ENCODE measurements around the gene GANC.

GANC gene

DNA sequence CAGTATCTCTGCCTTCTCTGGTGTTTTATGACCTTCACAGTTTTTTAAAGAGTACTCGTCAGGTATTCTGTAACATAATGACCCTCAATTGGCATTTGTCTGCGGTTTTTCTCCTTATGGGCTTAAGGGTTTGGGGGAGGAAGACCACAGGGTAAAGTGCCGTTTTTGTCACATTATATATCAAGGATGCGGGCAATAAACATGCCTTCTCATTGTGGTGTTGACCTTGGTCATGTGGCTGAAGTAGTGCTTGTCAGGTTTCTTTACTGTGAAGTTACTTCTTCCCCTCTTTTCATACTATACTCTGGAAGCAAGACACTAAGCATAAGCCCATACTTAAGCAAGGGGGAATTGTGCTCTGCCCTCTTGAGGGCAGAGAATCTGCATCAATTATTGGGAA, 102.9 kb downstream of the GANC start:
- H4K20me1 ChIP-seq (ENCODE audit: insufficient read depth, low read length) = no peaks in the 10 kb centered on the region
- DNase-seq = no peak
- no peaks in the 10 kb centered on the region for H3F3A ChIP-seq (ENCODE audit: insufficient read depth, low read length)
- no peaks in the 10 kb centered on the region for H3K9me3 ChIP-seq (replicated peaks; ENCODE audit: insufficient read depth, low read length)
- TF ChIP-seq EZH2phosphoT487 (IDR thresholded peaks at IDR 0.05; ENCODE audit: low read length) = no peak
- TF ChIP-seq, protein P1, sequence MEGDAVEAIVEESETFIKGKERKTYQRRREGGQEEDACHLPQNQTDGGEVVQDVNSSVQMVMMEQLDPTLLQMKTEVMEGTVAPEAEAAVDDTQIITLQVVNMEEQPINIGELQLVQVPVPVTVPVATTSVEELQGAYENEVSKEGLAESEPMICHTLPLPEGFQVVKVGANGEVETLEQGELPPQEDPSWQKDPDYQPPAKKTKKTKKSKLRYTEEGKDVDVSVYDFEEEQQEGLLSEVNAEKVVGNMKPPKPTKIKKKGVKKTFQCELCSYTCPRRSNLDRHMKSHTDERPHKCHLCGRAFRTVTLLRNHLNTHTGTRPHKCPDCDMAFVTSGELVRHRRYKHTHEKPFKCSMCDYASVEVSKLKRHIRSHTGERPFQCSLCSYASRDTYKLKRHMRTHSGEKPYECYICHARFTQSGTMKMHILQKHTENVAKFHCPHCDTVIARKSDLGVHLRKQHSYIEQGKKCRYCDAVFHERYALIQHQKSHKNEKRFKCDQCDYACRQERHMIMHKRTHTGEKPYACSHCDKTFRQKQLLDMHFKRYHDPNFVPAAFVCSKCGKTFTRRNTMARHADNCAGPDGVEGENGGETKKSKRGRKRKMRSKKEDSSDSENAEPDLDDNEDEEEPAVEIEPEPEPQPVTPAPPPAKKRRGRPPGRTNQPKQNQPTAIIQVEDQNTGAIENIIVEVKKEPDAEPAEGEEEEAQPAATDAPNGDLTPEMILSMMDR (IDR thresholded peaks at IDR 0.05; ENCODE audit: low read length) = no peak
- TF ChIP-seq EZH2 (optimal IDR thresholded peaks at IDR 0.05; ENCODE audit: low read depth, low read length) = no peak
- H3K27ac ChIP-seq (ENCODE audit: low read length) = no peak overlapping the region
- H3K9me2 ChIP-seq (replicated peaks; ENCODE audit: insufficient read depth, low read length) = no peaks in the 10 kb centered on the region
- H3K4me2 ChIP-seq (ENCODE audit: low read depth, low read length) = no peak overlapping the region
- no peaks in the 10 kb centered on the region for H3K36me3 ChIP-seq (replicated peaks; ENCODE audit: insufficient read depth, low read length)
- no peak overlapping the region for H2AFZ ChIP-seq (ENCODE audit: low read length)
- H3K79me2 ChIP-seq (ENCODE audit: low read length) = no peaks in the 10 kb centered on the region
- no peaks in the 10 kb centered on the region for H3K4me1 ChIP-seq (ENCODE audit: low read length)
- no peaks in the 10 kb centered on the region for H3K27me3 ChIP-seq (replicated peaks; ENCODE audit: insufficient read depth, low read length)
- H3K4me3 ChIP-seq (ENCODE audit: low read length) = no peak overlapping the region
- H3K9ac ChIP-seq (ENCODE audit: low read length) = no peak overlapping the region

DNA sequence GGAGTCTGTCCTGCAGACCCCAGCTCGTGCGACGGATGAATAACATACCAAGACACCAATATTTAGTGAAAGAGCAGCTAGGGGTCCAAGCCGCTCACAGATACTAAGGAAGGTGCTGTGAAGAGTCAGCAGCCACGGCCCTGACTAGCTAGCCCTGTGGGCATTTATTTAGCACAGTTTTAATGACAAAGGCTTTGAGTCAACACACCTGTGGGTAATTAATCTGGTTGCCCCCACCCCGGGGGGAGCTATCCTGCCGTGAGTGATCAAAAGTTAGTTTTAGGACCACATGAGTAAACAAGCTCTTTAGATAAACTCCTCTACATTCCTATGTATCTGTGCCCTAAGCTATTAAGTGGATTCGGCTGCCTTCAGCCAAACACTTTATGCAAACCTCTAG, 105.0 kb downstream of the GANC start:
- Histone ChIP-seq H3K4me2 (ENCODE audit: low read depth, low read length) (no peak overlapping the region), H3K9me3 (replicated peaks; ENCODE audit: insufficient read depth, low read length) (no peaks in the 10 kb centered on the region), H3K9ac (ENCODE audit: low read length) (no peak overlapping the region), H3F3A (ENCODE audit: insufficient read depth, low read length) (no peaks in the 10 kb centered on the region), H2AFZ (ENCODE audit: low read length) (no peak overlapping the region), H3K4me1 (ENCODE audit: low read length) (no peaks in the 10 kb centered on the region), H3K9me2 (replicated peaks; ENCODE audit: insufficient read depth, low read length) (no peaks in the 10 kb centered on the region), H3K79me2 (ENCODE audit: low read length) (no peaks in the 10 kb centered on the region), H3K4me3 (ENCODE audit: low read length) (no peak overlapping the region), H3K27me3 (replicated peaks; ENCODE audit: insufficient read depth, low read length) (no peaks in the 10 kb centered on the region), H3K27ac (ENCODE audit: low read length) (no peak overlapping the region), H3K36me3 (replicated peaks; ENCODE audit: insufficient read depth, low read length) (no peaks in the 10 kb centered on the region), H4K20me1 (ENCODE audit: insufficient read depth, low read length) (no peaks in the 10 kb centered on the region)
- TF ChIP-seq, protein P1 (IDR thresholded peaks at IDR 0.05; ENCODE audit: low read length) = no peak
- TF ChIP-seq EZH2phosphoT487 (IDR thresholded peaks at IDR 0.05; ENCODE audit: low read length) = no peak
- no peak for TF ChIP-seq EZH2 (optimal IDR thresholded peaks at IDR 0.05; ENCODE audit: low read depth, low read length)
- no peak for DNase-seq

DNA sequence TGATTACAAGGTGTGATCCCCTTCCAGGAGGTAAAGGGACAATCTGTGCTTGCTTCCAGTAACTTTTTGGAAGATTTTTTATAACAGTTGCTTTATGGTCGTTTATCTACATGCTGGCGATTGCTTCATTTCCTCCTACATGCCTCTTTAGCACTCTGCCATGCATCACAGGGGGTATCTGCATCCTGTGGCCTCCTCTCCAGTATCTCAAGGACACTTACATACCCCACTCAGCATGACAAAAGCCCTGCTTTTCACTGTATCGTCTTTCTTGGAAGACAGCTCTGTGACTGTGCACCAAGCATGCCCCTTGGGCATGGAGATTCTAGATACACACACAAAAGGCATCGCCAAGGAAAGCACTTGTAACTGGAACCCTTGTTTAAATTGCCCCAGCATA, 111.6 kb downstream of the GANC start:
- no peaks in the 10 kb centered on the region for H3F3A ChIP-seq (ENCODE audit: insufficient read depth, low read length)
- no peaks in the 10 kb centered on the region for H4K20me1 ChIP-seq (ENCODE audit: insufficient read depth, low read length)
- H3K79me2 ChIP-seq (ENCODE audit: low read length) = no peaks in the 10 kb centered on the region
- TF ChIP-seq EZH2phosphoT487 (IDR thresholded peaks at IDR 0.05; ENCODE audit: low read length) (no peak), EZH2 (optimal IDR thresholded peaks at IDR 0.05; ENCODE audit: low read depth, low read length) (no peak)
- TF ChIP-seq, protein P1 (IDR thresholded peaks at IDR 0.05; ENCODE audit: low read length) = no peak
- no peak overlapping the region for H3K4me2 ChIP-seq (ENCODE audit: low read depth, low read length)
- H3K27ac ChIP-seq (ENCODE audit: low read length) = no peak overlapping the region
- no peaks in the 10 kb centered on the region for H3K9me2 ChIP-seq (replicated peaks; ENCODE audit: insufficient read depth, low read length)
- no peaks in the 10 kb centered on the region for H3K36me3 ChIP-seq (replicated peaks; ENCODE audit: insufficient read depth, low read length)
- H3K9me3 ChIP-seq (replicated peaks; ENCODE audit: insufficient read depth, low read length) = no peaks in the 10 kb centered on the region
- no peak for DNase-seq
- H3K27me3 ChIP-seq (replicated peaks; ENCODE audit: insufficient read depth, low read length) = no peaks in the 10 kb centered on the region
- H3K9ac ChIP-seq (ENCODE audit: low read length) = no peak overlapping the region
- H3K4me1 ChIP-seq (ENCODE audit: low read length) = no peaks in the 10 kb centered on the region
- no peak overlapping the region for H2AFZ ChIP-seq (ENCODE audit: low read length)
- no peak overlapping the region for H3K4me3 ChIP-seq (ENCODE audit: low read length)

All from MM.1S (cell line).